GM19239 (cell line): ENCODE data around the gene CNNM2.
A peak's percentile ranks its signal among the peaks of the same experiment; 100 is the strongest.
"Not testable (repeated sequence)": the region's sequence is repeated elsewhere in the genome, so short reads cannot be mapped to it uniquely, and the experiment has no call there.

ENCODE experiments used
- DNase-seq: peaks from one replicate; pipeline ENCODE4 v3.0.0; 2011; ENCODE audit warnings: low spot score; ENCODE audit not compliant: insufficient read length
- FAIRE-seq: peaks from 2 replicates; lab custom pipeline; 2011; peaks lifted over from hg19 to GRCh38; lab: Jason Lieb, UNC

The CNNM2 gene

DNA sequence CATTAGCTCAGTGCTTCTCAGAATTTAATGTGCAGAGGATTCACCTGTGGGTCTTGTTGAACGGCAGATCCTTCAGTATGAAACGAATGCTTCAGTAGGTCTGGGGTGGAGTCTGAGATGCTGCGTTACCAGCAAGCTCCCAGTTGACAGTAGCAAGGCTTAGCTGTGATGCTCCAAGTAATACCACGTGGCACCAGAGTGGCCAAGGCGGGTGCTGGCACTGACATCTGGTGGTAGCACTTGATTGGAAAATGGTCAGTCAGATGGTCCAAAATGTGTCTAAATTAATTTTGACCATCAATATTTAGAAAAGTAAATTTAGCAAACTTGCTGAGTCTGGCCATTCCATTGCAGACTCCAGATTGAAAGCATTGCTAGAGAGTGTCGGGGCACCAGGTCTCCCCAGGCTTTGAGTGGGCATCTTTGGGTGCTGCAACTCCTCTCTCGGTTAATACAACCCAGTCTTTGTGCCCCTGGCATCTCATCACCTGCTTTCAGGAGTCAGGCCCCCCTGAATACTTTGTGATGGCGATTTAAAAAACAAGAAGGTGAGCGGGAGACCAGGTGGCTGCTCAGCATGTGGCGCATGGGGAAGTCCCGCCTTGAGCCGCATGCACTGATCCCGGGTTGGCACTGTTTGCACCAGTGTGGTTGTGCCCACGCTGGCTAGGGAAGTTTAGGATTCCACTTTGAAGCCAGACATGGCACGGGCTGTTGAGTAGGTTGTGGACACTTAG is 144.9 kb downstream of the CNNM2 start:
- FAIRE-seq (no peak), DNase-seq (no peak)

DNA sequence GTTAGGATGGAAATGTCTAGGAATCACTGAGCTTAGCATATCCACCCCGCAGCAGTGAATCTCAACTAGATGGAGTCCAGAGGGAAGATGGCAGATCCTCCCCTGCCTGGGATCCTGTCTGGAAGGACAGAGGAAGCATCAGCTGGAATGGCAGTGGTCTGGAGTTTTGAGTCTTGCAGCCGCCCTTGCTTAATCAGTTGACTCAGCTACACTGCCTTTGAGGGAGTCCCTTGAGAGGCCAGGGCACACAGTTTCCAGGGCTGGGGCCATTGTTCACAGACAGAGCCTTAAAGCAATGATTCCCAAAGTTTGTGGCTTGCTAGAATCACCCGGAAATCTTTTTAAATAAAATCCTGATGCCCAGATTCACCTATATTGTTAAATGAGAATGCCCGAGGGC is 146.9 kb downstream of the CNNM2 start:
- FAIRE-seq (no peak), DNase-seq (no peak)

DNA sequence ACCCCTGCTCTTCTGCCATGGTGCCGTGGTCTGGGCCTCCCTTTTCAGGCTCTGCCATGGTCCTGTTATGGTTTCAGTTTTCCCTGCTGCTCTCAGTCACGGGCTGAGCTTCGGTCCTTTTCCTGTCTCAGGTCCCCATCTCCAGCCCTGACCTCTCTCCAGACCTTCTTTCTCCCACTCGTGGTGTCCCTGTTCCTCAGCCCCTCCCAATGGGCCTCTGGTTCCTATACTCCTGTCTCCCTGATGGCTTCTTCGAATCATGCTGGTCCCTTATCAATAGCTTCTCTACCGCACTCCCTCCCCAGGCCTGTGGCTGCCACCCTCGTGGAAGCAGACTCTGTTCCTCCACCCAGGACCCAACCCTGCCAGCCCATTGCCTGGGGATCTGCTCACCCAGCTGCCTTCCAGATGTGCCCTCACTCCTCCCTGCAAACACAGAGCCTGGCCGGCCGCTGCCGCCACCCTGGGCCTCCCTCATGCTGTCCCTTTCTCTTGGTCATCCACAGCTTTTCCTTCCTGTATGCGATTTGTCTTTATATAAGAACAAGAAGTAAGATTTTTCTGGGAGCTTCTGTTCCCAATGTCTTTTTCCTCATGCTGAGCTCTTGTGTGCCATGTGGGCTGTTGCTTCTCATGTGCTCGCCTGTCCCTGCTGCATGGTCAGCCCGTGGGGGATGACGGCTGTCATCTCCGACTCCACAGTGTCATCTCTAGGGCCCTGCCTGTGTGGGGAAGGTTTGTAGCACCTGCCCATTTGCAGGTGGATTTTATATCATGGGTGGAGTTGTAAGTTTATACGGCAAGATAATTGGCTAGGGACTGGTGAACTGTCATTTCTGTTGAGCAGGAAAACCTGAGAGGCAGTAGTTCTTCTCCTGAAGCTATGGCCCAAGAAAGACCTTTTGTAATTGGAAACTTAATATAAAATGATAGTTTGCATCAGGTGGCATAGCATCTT is 148.3 kb downstream of the CNNM2 start:
- FAIRE-seq (no peak), DNase-seq (no peak)

DNA sequence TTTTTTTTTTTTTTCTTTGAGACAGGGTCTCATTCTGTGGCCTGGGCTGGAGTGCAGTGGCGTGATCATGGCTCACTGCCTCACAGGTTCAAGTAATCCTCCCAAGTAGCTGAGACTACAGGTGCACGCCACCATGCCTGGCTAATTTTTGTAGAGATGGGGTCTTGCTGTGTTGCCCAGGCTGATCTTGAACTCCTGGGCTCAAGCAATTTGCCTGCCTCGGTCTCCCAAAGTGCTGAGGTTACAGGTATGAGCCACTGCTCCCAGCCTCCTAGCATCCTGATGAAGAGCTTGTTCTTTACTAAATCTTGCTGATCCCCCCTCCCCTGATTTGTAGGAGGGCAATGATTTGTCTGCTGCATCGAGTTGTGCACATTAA is 149.0 kb downstream of the CNNM2 start:
- FAIRE-seq, DNase-seq: not testable (repeated sequence)

DNA sequence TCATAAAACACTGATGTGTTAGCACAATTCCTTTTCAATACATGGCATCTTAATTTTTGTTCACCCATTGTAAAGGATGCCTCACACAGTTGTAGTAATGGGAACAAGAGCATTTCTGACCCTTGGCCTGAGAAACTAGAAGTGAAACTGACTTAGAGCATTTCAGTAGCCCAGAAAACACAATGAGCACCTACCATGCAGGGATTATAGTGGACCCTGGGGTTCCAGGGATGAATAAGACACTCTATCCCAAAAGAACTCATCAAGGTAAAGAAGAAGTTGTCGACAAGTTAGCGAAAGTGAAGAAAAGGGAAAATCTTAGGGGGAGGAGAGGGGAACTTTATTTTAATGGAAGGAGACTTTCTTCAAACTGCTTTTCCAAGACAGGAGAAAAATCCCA is 149.4 kb downstream of the CNNM2 start:
- peak; percentile 73 for FAIRE-seq
- DNase-seq, result no peak

DNA sequence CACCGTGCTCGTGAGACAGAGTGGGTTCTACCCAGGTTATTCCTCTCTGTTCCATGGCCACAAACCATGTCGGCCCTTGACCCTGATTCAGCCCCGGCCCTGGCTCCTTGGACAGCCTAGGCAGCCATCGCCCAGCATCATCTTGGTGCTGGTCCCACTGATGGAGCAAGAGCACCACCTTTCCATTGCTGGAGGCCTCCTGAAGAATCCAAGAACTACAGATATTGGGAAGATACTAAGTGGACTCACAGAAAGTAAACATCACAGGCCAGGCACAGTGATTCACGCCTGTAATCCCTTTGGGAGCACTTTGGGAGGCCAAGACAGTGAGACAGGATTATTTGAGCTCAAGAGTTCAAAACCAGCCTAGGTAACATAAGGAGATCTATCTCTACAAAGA is 149.9 kb downstream of the CNNM2 start:
- FAIRE-seq, result peak; percentile 39
- no peak for DNase-seq

DNA sequence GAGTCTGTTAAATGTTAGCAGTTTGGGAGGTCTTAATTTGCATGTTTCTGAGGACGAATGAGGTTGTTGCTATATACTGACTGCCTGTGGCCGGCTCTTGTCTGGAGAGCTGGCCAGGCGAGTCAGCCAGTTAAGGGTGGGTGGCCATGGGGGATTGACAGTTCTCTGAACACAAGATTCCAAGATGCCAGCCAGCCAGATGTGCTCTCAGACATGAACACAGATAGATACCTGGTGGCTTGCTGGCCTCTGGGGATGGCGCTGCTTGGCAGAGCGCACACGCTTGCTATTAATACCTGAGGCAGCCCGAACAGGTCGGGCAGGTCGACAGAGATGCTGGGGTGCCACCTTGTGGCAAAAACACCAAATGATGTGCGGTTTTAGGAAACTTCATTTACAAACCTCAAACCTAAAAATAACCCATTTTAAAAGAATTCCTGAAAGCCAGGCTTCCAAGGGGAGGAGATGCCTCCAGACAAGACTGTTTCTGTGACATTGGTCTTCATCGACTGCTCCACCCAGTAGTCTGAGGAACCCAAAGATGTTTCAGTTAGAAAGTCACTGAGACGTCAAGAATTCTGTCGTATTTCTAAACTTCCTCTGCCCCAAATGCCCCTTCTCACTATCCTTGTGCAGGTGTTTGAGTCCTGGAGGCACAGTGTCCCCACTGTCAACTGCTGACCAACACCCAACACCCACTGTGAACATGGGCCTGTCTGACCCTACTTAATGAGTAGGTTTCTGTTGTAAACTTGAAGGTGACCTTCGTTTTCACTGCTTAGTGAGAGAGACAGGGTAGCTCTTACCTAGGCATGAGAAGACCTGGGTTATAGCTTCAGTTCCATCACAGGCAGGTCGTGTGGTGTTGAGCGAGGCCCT is 151.6 kb downstream of the CNNM2 start:
- DNase-seq (no peak), FAIRE-seq (peak; percentile 96)

DNA sequence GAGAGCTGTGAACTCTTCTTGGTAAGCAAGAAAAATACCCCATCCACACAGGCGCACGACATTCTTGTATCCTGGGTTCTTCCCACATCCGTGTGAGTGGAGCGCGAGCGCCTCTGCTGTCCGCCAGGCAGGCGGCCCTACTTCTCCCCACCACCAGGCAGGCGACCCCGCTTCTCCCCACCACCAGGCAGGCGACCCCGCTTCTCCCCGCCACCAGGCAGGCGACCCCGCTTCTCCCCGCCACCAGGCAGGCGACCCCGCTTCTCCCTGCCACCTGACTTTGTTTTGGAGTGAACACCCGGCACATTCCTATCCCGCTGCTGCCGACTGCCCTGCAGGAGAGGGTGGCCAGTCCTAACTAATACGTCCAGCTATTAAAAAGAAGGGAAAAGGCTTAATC is 154.2 kb downstream of the CNNM2 start:
- FAIRE-seq (no peak), DNase-seq (no peak)

DNA sequence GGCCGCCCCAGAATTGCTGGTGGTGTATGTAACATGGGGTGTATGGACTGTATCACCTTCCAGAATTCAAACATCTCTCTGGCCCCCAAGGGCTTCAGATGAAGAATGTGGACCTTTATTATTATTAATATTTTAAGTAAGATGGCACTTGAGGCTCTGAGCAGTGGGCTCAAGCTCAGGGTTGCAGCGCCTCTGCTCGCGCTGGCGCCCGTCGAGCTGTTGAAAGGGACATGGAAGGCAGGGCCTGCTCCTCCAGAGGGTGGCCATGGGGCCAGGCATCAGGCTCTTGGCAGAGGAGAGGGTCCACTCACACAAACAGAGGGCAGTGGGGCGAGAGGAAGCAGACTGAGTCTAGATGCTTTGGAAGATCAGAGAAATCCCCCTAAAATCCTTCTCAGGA is 154.8 kb downstream of the CNNM2 start:
- FAIRE-seq, result no peak
- DNase-seq, result no peak

DNA sequence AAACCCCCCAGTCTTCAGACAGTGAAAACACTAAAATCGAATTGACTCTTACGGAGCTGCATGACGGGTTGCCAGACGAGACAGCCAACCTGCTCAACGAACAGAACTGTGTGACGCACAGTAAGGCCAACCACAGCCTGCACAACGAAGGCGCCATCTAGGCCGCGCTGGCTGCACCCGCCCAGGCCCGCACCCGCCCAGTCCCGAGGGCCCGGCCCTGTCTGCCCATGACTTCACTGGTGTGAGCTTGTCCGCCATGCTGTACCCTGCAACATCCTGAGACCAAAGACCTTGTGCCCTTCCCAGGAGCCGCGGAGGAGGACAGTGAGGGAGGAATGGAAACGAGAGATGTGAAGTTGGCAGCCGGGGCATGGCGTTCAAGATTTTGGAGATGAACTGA is 158.9 kb downstream of the CNNM2 start:
- DNase-seq, result no peak

DNA sequence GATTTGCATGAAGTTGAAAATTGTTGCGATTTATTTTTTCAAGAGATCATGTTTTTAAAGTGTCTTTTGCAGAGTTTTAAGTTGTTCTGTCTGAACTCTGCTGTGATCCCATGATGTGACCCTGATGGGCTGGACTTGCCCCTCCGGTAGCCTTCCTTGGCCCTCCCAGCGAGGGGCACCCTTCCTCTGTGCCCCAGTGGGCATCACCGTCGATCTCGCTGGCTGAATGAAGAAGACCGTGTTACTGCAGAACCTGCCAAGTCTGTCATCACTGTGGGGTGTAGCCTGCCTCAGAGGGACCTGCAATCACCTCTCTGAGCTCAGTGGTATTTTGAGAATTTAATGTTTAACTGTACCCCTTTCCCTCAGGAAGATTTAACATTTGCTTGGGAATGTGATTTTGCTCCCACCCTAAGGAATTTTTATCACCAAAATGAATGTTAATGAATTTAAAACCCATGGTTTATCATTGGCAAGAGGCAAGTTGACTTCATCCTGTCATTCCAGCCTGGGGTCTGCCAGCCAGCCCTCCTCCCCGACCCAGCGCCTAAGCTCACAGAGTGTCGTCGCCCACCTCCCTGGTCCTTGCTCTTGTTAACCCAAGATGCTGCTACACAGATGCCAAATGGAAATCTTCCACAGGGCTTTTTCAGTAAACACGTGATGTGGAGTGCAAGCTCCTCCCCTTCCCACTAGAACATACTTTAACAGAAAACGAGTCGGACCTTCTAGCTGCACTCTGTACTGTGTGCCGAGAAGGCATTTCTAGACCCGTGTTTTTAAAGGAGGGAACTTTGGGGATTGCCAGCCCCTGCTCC is 159.6 kb downstream of the CNNM2 start:
- DNase-seq (no peak), FAIRE-seq (no peak)

More for the DNA sequence above, 158.9 kb downstream of the CNNM2 start:
- FAIRE-seq, result no peak

DNA sequence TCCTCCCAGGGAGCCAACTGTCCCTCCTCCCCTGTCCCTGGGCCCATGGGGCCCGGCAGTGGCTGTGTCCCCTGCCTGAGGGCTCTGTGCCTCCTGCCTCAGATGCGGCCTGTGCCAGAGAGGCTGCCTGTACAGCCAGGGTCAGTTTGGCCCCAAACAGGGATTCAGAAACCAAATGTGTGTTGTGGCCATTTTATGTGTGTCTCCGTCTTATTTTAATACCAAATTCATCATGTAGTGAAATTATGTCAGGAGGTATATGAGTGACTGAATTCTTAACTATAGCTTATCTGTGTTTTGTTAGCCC is 160.2 kb downstream of the CNNM2 start:
- FAIRE-seq, result no peak
- DNase-seq, result no peak

DNA sequence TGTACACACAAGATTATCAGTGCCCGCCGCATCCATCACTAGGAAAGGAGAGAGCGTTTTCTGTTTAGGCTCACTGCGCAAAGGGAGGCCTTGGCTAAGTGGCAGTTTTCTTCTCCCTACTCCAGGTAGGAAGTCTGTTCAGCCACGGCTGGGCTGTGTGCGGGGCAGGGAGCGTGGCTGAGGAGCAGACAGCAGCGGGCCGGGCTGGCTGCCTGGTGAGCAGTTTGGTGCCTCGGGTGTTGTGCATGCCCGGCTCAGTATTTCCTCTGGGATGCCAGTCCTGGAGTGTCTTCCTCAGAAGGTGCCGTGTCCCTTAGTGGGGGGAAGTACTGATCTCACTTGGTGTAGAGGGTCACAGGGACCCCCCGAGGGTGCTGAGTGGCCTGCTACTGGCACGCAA is 160.6 kb downstream of the CNNM2 start:
- FAIRE-seq (no peak), DNase-seq (no peak)

DNA sequence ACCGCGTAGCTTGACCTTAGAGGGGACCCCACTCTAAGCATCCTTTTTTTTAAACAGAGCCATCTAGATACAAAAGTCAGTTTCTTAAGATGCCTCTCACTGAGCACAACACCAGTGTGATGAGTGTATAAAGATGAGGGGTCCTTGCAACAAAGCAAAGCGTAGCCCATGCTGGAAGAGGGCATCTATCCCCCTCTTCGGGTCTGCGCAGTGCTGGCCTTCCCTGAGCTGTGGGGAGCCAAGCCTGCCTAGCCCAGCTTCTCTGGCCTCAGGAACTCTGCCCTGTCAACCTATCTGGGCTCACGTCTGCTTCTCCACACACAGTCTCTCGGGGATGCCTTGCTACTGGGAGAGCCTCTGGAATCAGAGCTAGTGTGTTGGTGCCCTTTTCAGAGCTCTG is 161.0 kb downstream of the CNNM2 start:
- no peak for DNase-seq
- no peak for FAIRE-seq

DNA sequence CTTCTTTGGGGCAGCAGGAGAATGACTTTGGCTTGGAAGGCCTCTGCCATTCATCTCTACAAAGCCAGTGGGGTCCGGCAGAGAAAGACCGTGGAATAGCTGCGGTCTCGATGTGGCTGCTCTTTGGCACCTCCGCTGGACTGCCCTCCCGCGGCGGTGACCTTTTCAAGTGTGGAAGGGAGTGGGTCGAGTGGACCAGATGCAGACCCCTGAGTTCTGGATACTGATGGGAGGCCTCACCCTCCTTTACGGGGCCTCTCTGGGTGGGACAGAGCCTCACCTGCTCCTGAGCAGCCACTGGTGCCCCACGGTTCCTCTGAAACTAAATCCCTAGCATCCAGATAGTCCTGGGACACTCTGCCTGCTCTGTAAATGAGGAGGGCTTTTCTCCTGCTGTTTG is 161.9 kb downstream of the CNNM2 start:
- DNase-seq (no peak), FAIRE-seq (no peak)

DNA sequence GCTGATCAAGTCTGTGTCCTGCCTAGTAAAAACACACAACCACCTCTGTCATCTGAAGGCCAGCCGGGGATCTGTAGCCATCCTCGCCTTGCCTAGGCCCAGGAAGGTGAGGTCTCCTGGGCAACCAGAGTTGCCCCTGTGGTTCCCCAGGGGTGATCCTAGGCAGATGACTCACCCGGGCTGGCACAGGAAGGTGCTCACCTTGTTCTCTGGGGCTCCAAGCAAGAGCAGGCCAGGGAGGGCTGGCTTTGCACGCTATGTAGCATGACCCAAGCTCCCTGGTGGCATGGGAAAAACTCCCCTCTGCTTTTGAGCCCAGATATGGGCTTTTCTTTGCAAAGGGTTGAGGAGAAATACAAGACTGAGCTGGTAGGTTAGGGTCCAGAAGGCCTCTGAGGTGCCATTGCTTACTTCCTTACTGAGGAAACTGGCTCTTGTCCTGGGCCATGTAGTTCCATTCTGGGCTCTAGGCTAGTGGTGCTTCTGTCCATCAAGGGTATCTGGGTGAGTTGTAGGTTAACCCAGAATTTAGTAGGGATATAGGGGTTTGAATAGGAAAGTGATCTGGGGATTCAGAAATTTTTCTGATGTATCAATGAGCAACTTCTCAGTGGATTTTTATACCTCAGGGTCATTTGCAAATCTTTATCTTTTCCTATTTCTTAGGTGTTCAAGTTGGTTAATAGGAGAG is 162.9 kb downstream of the CNNM2 start:
- FAIRE-seq, result no peak
- no peak for DNase-seq

DNA sequence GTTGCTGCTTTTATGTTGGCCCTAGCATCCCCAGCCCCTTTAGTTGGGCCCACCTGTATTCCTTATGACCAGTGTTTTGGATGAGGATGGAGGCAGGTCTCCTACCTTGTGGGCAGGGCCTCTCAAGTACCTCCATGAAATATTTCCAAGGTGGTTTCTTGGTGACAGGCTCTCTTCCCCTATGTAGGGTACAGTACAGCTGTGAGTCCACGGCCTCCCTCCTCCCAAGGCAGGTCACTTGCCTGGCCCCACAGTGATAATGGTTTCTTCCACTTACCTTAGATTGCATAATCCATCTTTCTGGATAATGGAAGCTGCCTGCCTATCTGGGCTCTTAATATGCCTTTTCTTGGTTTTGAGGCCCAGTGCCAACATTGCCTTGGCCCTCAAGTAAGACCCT is 164.6 kb downstream of the CNNM2 start:
- FAIRE-seq, result no peak

DNA sequence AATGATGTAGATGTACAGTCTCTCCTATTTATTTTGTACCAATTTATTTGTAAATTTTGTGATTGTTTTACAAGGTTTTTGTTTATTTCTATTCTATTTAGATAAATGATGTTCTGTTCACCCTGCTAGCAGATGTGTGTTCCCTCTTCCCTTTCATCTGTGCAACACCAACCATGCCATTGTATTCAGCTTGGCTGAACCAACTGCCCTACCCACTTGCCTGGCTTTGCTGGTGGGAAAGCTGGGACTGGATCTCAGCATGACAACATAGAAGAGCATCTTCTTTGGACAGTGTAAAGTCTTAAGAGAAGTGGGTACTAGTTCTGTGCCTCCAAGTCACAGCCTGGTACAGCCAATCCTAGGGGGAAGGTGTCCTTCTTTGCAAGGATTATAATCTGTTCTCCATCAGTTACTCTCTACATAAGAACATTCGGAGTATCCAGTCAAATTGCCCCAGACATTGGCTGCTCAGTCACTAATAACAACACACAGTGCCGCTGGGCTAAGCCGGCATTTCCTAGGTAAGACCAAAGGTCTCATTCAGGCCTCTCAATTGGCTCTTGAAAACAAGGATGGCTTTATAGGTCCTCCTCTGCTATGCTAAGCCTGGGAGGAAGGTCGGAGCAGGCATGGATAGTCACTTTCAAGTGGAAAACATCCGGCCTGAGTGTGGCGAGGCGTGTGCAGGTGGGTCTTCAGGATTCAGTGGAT is 165.3 kb downstream of the CNNM2 start:
- FAIRE-seq (no peak), DNase-seq (no peak)

More for the DNA sequence above, 164.6 kb downstream of the CNNM2 start:
- DNase-seq, result no peak

DNA sequence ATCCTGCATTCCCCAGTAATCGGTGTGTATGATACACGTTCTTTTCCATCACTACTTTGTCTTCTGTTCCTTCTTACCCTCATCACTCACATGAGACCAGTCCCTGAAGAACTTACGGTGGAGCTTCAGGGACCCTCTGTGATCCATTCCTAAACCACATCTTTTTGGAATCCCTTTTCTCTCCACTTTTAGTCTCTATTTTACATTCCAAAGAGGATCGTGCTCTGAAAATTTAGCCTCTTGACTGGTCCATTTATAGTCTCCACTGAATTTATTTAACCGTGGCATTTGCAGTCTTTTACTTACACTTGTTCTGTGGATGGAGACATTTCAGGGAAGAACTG is 165.9 kb downstream of the CNNM2 start:
- DNase-seq (no peak), FAIRE-seq (no peak)
